ENCODE data around the gene SIRPA.

Gene SIRPA

DNA sequence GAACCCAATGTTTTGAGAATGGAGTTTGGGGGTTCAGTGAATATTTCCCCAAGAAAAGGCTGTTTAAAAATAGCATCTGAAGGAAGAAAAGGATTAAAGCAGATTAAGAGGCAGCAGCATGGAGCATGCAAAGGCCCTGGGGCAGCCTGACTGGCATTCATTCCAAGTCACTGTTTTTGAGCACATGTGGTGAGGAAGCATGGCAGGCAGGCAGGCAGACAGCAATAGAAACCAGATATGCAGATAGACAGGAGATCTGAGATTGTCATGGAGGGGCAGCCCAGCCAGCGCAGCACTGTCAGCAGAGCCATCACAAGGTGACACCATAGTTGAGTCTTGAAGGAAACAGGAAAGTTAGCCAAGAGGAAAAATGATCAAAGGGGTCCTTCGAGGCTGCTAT lies 37.8 kb downstream of the SIRPA start:
- no peak for DNase-seq (ENCODE audit: low read depth in 2 of 2)

DNA sequence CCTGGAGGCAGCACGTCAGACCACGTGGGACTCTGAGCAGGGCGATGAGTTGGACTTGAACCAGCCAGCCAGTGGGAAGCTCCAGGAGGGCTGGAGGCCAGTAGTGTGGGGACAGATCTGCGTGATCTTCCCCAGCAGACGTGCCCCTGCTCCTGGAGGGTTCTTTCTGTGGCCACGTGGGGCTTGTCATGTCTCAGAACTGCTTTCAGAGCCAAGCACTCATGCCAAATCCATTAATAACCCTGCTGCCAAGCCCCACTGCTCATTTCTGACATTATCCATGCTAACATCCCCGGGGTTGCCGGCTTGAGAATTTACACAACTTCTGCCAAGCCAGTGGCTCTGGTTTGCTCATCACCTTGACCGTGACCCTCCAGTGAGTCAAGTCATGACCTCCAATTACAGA lies 38.3 kb downstream of the SIRPA start:
- DNase-seq (ENCODE audit: low read depth in 2 of 2) = no peak

DNA sequence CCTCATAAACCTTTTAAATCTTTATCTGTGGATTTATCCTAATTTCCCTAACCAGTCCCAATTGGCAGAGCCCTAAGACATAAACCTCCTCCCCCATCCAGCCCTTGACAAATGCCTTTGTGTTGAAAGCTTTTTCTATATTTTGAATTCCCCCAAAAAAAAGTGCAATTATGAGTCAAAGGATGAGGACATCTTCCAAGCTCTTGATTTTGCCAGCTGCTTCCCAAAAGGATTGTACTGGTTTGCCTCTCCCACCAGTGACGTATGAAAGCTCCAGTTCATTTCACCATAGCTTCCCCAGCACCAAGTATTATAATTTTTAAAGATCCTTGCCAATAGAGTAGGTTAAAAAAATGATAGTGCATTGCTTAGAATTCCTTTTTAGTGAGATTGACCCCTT lies 38.9 kb downstream of the SIRPA start:
- DNase-seq (ENCODE audit: low read depth in 2 of 2) = no peak

DNA sequence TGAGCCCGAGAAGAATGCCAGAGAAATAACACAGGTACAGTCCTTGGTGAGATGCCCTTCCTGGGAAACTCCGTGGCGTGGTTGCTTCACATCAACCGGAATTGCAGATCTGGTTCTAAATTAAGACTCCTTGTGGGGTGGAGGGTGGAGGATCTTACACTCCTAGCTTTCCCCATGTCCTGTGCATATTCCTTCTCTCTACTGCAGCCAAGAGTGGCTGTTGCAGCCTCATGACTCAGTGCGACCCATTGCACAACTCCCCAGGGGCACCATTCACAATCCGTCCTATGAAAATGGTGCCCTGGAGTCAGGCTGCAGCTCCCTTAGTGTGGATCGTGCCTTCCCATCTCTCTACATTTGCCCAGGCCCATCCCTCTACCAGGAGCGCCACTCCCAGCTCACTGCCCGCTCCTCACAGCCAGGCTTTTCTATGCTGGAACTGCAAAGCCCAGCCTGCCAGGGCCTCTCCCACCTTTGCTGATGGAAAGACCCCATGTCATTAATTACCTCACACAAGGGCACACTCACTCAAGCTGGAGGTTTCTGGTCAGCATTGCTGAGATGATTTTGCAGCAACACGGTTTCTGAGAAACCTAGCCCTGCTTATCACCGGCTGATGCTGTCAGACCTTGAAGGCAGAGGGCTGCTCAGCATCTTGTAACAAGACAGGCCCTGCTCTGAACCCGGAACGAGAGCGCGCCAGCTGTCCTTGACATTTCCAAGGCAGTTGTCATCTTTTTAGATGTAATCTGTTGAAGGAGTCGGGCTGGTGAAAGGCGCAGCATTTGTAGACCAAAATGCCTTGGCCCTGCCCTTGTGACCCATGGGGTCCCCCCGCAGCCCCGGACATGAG lies 39.7 kb downstream of the SIRPA start:
- DNase-seq (ENCODE audit: low read depth in 2 of 2) = no peak

DNA sequence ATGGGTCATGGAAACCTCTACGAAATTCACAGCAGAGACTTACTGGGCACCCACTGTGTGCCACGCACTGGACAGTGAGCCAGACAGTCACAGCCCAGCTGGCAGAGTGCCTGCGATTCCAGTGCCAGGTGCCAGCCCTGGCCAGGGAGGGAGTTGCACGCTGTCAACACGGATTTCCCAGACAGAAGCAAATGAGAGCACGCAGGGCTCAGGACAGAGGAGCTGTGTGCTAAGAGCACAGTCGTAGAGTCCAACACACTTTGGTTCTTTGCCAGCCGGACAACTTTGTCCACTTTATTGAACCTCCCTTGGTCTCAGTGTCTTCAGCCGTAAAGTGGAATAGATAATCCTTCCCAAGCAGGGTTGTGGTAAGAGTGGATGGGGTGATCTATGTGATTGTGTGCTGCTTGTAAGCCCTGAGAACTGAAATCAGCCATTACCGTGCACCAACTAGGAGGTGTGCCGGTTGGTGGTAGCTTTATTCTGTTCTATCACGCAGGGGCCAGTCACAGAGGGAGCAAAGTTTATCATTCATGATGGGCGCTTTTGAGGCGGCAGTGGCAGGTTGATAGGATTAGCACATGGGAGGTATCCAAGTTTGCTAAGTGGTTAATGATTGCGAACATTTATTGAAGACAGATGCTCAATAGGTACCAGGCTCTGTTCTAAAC lies 40.6 kb downstream of the SIRPA start:
- no peak for DNase-seq (ENCODE audit: low read depth in 2 of 2)

- no peak for DNase-seq (ENCODE audit: low read depth in 2 of 2)
These were observed 42.2 kb downstream of the SIRPA start for GRCh38 chr20:1937316-1937976.

- no peak for DNase-seq (ENCODE audit: low read depth in 2 of 2)
These were observed 43.5 kb downstream of the SIRPA start for GRCh38 chr20:1938464-1939269.

DNA sequence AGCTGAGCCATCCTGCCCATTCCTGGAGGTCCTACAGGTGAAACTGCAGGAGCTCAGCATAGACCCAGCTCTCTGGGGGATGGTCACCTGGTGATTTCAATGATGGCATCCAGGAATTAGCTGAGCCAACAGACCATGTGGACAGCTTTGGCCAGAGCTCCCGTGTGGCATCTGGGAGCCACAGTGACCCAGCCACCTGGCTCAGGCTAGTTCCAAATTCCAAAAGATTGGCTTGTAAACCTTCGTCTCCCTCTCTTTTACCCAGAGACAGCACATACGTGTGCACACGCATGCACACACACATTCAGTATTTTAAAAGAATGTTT lies 44.0 kb downstream of the SIRPA start:
- DNase-seq (ENCODE audit: low read depth in 2 of 2) = no peak

DNA sequence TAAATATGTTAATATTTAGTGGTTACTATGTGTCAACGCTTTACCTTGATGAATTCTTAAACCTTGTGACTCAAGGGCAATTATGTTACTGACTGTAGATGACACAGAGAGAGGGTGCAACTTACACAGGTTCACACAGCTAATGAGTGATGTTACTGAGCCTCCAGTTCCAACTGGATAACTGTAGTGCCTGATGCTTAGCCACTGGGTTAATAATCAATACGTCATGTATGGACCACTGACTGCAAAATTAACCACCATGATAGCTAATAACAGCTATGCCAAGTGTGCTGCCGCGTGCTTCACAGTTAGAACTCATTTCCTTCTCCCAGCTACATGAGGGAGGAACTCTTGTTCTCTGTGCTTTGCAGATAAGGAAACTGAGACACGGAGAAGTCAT lies 45.4 kb downstream of the SIRPA start:
- no peak for DNase-seq (ENCODE audit: low read depth in 2 of 2)

- no peak for DNase-seq (ENCODE audit: low read depth in 2 of 2)
These were observed 46.0 kb downstream of the SIRPA start for GRCh38 chr20:1941226-1941625.

DNA sequence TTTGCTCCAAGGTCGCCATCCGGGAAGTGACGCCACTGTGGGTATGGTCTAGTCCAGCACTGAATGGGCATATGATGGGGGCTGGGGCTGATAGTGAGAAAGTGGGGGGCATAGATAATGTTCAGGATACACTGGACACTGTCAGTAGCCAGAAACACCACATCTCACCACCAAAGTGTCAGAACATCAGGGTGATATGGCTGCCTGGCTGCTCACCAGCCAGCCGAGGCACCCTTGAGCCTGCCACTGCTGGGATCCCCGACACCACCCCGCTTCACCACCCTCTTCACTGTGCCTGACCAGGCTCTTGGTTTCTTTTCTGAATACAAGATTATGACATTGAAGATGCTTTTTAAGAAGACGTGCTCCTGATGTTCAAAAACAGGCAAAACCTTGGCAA lies 46.9 kb downstream of the SIRPA start:
- no peak for DNase-seq (ENCODE audit: low read depth in 2 of 2)

- no peak for DNase-seq (ENCODE audit: low read depth in 2 of 2)
These were observed 47.5 kb downstream of the SIRPA start for GRCh38 chr20:1942486-1943274.

DNA sequence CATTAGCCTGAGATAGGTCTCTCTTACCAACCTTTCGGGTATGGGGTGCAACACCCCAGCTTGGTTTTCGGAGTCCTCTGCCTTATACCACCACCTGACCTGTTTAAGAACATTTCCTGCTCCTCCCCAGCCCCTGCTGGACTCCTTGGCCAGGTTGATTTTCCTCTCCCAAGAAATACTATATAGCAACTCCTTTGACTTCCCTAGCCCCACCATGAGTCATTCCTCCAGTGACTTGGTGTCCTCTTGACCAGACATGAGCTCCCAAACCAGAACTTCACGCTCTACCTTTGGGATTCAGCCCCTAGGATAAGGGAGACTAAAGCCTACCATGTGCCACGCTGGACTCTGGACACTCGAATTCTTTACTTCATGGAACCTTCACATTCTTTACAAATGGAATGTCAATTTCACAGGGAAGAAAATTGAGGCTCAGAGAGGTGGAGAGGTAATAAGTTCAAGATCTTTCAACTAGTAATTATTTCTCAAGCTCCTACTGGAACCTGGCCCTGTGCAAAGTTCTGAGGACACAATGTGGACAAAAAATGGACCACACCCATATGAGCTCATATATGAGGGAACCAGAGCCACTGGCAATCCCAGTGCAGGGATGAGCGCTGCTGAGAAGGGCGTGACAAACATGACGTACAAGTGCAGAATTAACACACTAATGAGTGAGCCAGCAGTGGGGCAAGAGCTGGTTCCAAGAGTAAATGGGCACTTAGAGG lies 48.2 kb downstream of the SIRPA start:
- no peak for DNase-seq (ENCODE audit: low read depth in 2 of 2)

DNA sequence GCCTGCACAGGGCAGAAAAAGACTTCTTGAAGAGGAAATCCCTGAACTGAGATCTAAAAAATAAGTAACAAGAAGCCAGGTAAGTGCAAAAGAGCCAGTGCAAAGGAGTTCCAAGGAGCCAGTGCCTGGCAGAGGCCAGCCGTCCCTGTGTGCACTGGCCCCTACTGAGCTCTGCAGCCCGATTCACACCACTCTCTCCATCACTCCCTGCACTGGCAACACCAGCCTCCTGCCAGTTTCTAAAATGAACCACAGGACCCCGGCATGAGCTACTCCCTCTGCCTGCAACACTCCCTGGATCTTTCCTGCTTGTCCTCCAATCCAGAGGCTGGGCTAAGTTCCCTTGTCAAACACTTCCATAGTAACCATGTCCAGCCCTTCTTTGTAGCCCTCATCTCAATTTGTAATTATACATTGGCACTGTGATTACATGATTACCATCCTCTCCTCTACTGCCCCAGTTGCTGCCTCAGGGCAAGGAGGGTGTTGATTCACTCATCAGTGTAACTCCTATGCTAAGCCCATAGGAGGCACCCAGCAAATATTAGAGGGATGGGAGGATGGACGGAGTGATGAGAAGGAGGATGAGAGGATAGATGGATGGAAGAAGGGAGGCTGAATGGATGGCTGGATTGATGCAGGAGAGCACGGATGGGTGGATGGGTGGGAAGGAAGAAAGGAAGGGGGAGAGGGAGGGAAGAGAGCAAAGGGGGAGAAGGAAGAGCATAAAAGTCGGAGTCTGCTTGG lies 49.3 kb downstream of the SIRPA start:
- no peak for DNase-seq (ENCODE audit: low read depth in 2 of 2)

DNA sequence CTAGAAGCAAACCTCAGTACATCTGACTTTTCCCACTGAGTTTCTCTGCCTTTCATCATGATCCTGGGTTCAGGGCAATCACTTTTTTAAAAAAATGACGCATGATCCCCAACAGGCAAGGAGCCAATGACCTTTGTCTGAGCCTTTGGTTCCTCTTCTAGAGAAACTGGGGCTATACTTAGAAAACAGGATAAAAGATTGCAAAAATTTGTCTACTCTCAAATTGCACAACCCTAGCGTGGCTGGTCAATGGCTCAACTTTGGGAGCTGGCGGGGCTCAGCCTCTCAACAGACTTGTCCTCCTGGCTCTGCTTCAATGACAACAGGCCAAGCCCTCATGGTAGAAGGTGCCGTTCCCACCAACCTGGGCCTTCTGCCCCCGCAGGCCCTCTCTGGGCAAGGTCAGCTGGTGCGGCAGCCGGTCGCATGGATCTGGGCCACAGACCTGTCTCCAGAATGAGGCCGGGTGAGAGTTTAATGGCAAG lies 50.0 kb downstream of the SIRPA start:
- no peak for DNase-seq (ENCODE audit: low read depth in 2 of 2)

- DNase-seq (ENCODE audit: low read depth in 2 of 2) = no peak
These were observed 50.5 kb downstream of the SIRPA start for GRCh38 chr20:1945660-1946059.

DNA sequence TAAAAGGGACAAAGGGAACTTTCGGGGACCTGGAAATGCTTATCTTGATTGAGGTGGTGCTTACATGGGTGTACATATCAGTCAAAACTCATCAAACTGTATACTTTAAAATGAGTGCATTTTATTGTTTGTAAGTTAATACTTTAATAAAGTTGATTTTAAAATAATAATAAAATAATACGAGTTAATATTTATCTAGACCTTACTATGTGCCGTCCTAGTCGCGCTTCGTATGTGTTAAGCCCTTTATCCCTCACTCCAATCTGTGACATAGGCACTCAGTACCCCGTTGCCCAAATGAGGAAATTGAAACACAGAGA lies 51.2 kb downstream of the SIRPA start:
- no peak for DNase-seq (ENCODE audit: low read depth in 2 of 2)

- DNase-seq (ENCODE audit: low read depth in 2 of 2) = no peak
These were observed 51.7 kb downstream of the SIRPA start for GRCh38 chr20:1946762-1947534.

DNA sequence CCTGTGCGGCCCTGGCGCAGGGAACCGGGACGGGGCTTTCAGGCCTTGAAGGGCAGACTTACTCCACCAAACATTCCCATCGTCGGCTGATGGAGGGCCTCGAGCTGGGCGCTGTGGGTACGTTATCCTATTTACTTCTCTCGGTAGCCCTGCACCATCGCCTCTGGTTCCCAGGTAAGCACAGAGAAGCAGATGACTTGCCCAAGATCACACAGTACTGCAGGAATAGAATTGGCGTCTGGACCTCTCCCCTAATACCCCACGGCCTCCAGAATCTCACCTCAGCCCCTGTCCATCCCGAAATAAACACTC lies 52.3 kb downstream of the SIRPA start:
- DNase-seq (ENCODE audit: low read depth in 2 of 2) = no peak
